ENCODE results near the gene CYB561D1.

CYB561D1 gene

GRCh38 chr1:109508873-109509175 lies 14.9 kb downstream of the CYB561D1 start:
- no peak overlapping the region for H3K9ac ChIP-seq (ENCODE audit: low read depth, low read length, poor library complexity, severe bottlenecking)
- H3K9me2 ChIP-seq (replicated peaks; ENCODE audit: low read depth, low read length), result no peaks in the 10 kb centered on the region
- H3K9me3 ChIP-seq (ENCODE audit: insufficient read depth, low read depth, low read length), result no peaks in the 10 kb centered on the region
- H3K4me3 ChIP-seq (ENCODE audit: low read length, poor library complexity, severe bottlenecking), result no peak overlapping the region
- H2AFZ ChIP-seq (ENCODE audit: low read length), result no peak overlapping the region
- H3K4me2 ChIP-seq (ENCODE audit: low read depth, low read length, poor library complexity, severe bottlenecking), result no peak overlapping the region
- H3K79me2 ChIP-seq (ENCODE audit: insufficient read depth, low read length), result no peaks in the 10 kb centered on the region
- no peaks in the 10 kb centered on the region for H3F3A ChIP-seq (ENCODE audit: low read depth)
- H3K4me1 ChIP-seq (ENCODE audit: insufficient read depth, low read length, poor library complexity, severe bottlenecking), result peaks cover 5% of the 10 kb centered on the region
- H4K20me1 ChIP-seq (ENCODE audit: insufficient read depth, low read length, poor library complexity, severe bottlenecking), result no peaks in the 10 kb centered on the region
- H3K27me3 ChIP-seq (ENCODE audit: insufficient read depth, low read length, poor library complexity, severe bottlenecking), result no peaks in the 10 kb centered on the region
- TF ChIP-seq EZH2phosphoT487 (IDR thresholded peaks at IDR 0.05; ENCODE audit: borderline replicate concordance), result no peak
- TF ChIP-seq, protein P1, sequence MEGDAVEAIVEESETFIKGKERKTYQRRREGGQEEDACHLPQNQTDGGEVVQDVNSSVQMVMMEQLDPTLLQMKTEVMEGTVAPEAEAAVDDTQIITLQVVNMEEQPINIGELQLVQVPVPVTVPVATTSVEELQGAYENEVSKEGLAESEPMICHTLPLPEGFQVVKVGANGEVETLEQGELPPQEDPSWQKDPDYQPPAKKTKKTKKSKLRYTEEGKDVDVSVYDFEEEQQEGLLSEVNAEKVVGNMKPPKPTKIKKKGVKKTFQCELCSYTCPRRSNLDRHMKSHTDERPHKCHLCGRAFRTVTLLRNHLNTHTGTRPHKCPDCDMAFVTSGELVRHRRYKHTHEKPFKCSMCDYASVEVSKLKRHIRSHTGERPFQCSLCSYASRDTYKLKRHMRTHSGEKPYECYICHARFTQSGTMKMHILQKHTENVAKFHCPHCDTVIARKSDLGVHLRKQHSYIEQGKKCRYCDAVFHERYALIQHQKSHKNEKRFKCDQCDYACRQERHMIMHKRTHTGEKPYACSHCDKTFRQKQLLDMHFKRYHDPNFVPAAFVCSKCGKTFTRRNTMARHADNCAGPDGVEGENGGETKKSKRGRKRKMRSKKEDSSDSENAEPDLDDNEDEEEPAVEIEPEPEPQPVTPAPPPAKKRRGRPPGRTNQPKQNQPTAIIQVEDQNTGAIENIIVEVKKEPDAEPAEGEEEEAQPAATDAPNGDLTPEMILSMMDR (conservative IDR thresholded peaks at IDR 0.05; ENCODE audit: low read length), result no peak
- no peaks in the 10 kb centered on the region for H3K36me3 ChIP-seq (ENCODE audit: insufficient read depth, low read length)

DNA sequence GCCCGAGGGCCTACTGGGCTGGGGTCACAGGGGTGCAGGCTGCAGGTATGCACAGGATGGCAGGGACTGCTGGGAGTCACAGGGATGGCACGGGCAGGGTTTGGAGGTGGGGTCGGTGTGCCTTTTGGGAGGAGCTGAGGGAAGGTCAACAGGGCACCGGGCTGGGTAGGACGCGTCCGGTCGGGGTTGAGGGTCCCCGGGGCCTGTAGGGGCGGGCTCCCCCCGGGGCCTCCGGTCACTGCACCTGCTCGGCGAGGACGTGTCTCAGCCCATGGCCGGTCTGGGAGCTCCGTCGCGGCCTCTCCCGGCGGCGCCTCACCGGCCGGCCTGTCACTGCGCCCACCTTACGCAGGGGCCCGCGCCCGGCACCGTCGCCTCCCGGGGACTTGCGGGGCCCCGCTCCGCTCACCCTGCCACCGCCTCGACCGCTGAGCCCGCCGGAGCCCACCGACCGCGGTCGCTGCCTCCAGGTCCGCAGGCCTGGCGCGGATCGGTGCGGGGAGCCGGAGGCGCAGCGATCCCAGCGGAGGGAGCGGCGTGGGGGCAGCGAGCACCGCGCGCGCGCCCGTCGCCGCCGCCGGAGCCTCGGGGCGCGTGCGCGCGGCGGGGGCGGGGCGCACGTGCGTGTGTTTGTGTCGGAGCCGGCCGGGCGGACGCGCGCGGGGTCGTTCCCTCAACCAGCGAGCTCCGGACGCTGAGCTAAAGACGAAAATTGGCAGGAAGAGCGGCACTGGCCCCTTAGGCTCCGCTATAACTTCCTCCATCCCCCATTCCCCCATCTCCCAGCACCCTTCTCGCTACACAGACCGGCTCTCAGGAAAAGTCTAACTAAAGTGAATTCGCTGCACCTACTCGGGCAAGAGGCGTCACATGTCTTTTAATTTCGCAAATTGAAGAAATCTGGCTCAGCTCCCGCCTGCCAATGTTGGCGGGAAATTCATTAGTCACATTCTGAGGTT lies 15.6 kb downstream of the CYB561D1 start, which contains the start of gene AMIGO1:
Gene AMIGO1, minus strand, starts transcription at position 552 of the 959 bp plus-strand sequence. CDS start 815 bp downstream, outside the sequence.
- Histone ChIP-seq H3K9me2 (replicated peaks; ENCODE audit: low read depth, low read length) (no peaks in the 10 kb centered on the region), H3K4me2 (ENCODE audit: low read depth, low read length, poor library complexity, severe bottlenecking) (peak within 1 kb of the TSS; percentile 72), H3K4me1 (ENCODE audit: insufficient read depth, low read length, poor library complexity, severe bottlenecking) (peaks cover 5% of the 10 kb centered on the region), H4K20me1 (ENCODE audit: insufficient read depth, low read length, poor library complexity, severe bottlenecking) (no peaks in the 10 kb centered on the region), H3K79me2 (ENCODE audit: insufficient read depth, low read length) (no peaks in the 10 kb centered on the region), H3K27me3 (ENCODE audit: insufficient read depth, low read length, poor library complexity, severe bottlenecking) (no peaks in the 10 kb centered on the region), H3K9ac (ENCODE audit: low read depth, low read length, poor library complexity, severe bottlenecking) (no peak within 1 kb of the TSS), H3F3A (ENCODE audit: low read depth) (no peaks in the 10 kb centered on the region), H2AFZ (ENCODE audit: low read length) (peak within 1 kb of the TSS; percentile 93), H3K9me3 (ENCODE audit: insufficient read depth, low read depth, low read length) (no peaks in the 10 kb centered on the region), H3K36me3 (ENCODE audit: insufficient read depth, low read length) (no peaks in the 10 kb centered on the region), H3K4me3 (ENCODE audit: low read length, poor library complexity, severe bottlenecking) (peak within 1 kb of the TSS; percentile 68)
- TF ChIP-seq, protein P1 (conservative IDR thresholded peaks at IDR 0.05; ENCODE audit: low read length), result no peak
- no peak for TF ChIP-seq EZH2phosphoT487 (IDR thresholded peaks at IDR 0.05; ENCODE audit: borderline replicate concordance)

- Histone ChIP-seq H3K4me2 (ENCODE audit: low read depth, low read length, poor library complexity, severe bottlenecking) (no peak overlapping the region), H3K27me3 (ENCODE audit: insufficient read depth, low read length, poor library complexity, severe bottlenecking) (no peaks in the 10 kb centered on the region), H3K4me1 (ENCODE audit: insufficient read depth, low read length, poor library complexity, severe bottlenecking) (peaks cover 5% of the 10 kb centered on the region), H3K9me2 (replicated peaks; ENCODE audit: low read depth, low read length) (no peaks in the 10 kb centered on the region), H3K36me3 (ENCODE audit: insufficient read depth, low read length) (no peaks in the 10 kb centered on the region), H3K79me2 (ENCODE audit: insufficient read depth, low read length) (no peaks in the 10 kb centered on the region), H3K9me3 (ENCODE audit: insufficient read depth, low read depth, low read length) (no peaks in the 10 kb centered on the region), H2AFZ (ENCODE audit: low read length) (no peak overlapping the region), H4K20me1 (ENCODE audit: insufficient read depth, low read length, poor library complexity, severe bottlenecking) (no peaks in the 10 kb centered on the region), H3F3A (ENCODE audit: low read depth) (no peaks in the 10 kb centered on the region), H3K9ac (ENCODE audit: low read depth, low read length, poor library complexity, severe bottlenecking) (no peak overlapping the region), H3K4me3 (ENCODE audit: low read length, poor library complexity, severe bottlenecking) (no peak overlapping the region)
- no peak for TF ChIP-seq EZH2phosphoT487 (IDR thresholded peaks at IDR 0.05; ENCODE audit: borderline replicate concordance)
- TF ChIP-seq, protein P1 (conservative IDR thresholded peaks at IDR 0.05; ENCODE audit: low read length), result no peak
These were observed 19.3 kb downstream of the CYB561D1 start for GRCh38 chr1:109513110-109513710.

Measured in Loucy (cell line).